Measurements from ENCODE around the gene KLHL26. TPM values are rescaled to one million over a fixed set of nuclear protein-coding genes. Genes with fewer than 3 reads are reported as not detected.

The KLHL26 gene
- total and polyA plus RNA-seq, 9 of the 15 experiments (the other 6 are each of a cell fraction or from before 2014, with no cell fraction given) = 0.13 to 13.3 (median 1.4) TPM

DNA sequence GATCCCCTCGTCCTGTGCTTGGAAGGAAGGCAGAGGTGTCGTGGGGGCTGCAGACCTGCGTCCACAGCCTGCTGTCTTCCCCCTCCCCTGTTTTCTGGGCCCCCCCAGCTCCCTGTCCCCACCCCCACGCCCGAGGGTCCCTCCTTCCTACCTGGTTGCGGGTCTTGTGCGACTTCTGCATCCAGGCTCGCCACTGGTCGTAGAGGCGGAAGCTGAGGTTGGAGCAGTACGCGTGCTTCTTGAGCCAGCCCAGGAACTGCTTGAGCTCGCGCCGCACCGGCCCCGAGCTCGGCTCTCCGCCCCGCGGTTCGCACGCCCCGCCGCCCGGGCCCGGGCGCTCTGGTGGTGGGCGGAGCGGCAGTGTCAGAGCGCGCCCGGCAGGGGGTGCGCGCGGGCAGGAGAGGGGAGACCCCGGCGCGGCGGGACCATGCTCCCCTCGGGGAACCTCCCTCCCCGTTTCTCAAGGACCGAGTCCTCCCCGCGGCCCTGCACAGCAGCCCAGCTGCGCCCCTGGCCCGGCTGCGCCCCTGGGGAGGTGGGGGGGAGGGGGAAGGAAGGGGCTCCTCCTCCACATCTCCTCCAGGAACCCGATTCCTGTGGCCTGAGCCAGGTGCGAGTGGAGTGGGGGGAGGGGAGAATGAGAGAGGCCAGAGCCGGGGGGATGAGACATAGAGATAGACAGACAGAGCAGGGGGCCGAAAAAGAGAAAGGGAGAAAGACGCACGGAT, 42.6 kb upstream of the KLHL26 start (continued):
- peak; percentile 91 for TF ChIP-seq CCNT2 (IDR thresholded peaks at IDR 0.05; ENCODE audit: borderline replicate concordance, extremely low read depth, insufficient read length, low read depth, low read length)
- TF ChIP-seq, protein P1, sequence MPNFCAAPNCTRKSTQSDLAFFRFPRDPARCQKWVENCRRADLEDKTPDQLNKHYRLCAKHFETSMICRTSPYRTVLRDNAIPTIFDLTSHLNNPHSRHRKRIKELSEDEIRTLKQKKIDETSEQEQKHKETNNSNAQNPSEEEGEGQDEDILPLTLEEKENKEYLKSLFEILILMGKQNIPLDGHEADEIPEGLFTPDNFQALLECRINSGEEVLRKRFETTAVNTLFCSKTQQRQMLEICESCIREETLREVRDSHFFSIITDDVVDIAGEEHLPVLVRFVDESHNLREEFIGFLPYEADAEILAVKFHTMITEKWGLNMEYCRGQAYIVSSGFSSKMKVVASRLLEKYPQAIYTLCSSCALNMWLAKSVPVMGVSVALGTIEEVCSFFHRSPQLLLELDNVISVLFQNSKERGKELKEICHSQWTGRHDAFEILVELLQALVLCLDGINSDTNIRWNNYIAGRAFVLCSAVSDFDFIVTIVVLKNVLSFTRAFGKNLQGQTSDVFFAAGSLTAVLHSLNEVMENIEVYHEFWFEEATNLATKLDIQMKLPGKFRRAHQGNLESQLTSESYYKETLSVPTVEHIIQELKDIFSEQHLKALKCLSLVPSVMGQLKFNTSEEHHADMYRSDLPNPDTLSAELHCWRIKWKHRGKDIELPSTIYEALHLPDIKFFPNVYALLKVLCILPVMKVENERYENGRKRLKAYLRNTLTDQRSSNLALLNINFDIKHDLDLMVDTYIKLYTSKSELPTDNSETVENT (CRISPR knock-in tag; IDR thresholded peaks at IDR 0.05) = peak; percentile 37; the same call in 1 of the 2 replicates
- TF ChIP-seq SMAD4 (CRISPR knock-in tag; conservative IDR thresholded peaks at IDR 0.05) = 0 out of 2 replicates have a peak, but pooled peaks have one; percentile 27
- peak; percentile 58 to 71 for TF ChIP-seq RAD21 (CRISPR knock-in tag; conservative IDR thresholded peaks at IDR 0.05 in 1 of 2, IDR thresholded peaks at IDR 0.05 in 1 of 2)
- no peak for TF ChIP-seq KLF1 (tag; IDR thresholded peaks at IDR 0.05)
- 0 out of 2 replicates have a peak, but pooled peaks have one; percentile 42 for TF ChIP-seq POLR2AphosphoS2 (IDR thresholded peaks at IDR 0.05; ENCODE audit: low read length)
- peak; percentile 19; the same call in 1 of the 2 replicates for TF ChIP-seq CBFA2T3 (IDR thresholded peaks at IDR 0.05)
- TF ChIP-seq SOX6 (IDR thresholded peaks at IDR 0.05) = peak; percentile 58; the same call in 1 of the 2 replicates
- TF ChIP-seq, protein P2, sequence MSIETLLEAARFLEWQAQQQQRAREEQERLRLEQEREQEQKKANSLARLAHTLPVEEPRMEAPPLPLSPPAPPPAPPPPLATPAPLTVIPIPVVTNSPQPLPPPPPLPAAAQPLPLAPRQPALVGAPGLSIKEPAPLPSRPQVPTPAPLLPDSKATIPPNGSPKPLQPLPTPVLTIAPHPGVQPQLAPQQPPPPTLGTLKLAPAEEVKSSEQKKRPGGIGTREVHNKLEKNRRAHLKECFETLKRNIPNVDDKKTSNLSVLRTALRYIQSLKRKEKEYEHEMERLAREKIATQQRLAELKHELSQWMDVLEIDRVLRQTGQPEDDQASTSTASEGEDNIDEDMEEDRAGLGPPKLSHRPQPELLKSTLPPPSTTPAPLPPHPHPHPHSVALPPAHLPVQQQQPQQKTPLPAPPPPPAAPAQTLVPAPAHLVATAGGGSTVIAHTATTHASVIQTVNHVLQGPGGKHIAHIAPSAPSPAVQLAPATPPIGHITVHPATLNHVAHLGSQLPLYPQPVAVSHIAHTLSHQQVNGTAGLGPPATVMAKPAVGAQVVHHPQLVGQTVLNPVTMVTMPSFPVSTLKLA (conservative IDR thresholded peaks at IDR 0.05) = peak in 1 of 2 experiments; percentile 34; a peak in 1 of 4 replicates
- TF ChIP-seq OTX1 (CRISPR knock-in tag; IDR thresholded peaks at IDR 0.05) = no peak
- peak; percentile 62 for TF ChIP-seq L3MBTL2 (IDR thresholded peaks at IDR 0.05)
- TF ChIP-seq YBX1 (IDR thresholded peaks at IDR 0.05) = no peak
- TF ChIP-seq, protein P3, sequence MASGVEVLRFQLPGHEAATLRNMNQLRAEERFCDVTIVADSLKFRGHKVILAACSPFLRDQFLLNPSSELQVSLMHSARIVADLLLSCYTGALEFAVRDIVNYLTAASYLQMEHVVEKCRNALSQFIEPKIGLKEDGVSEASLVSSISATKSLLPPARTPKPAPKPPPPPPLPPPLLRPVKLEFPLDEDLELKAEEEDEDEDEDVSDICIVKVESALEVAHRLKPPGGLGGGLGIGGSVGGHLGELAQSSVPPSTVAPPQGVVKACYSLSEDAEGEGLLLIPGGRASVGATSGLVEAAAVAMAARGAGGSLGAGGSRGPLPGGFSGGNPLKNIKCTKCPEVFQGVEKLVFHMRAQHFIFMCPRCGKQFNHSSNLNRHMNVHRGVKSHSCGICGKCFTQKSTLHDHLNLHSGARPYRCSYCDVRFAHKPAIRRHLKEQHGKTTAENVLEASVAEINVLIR (CRISPR knock-in tag; IDR thresholded peaks at IDR 0.05) = no peak
- TF ChIP-seq LEF1 (IDR thresholded peaks at IDR 0.05) = no peak; the same call in 1 of the 2 replicates
- 0 out of 2 replicates have a peak, but pooled peaks have one; percentile 30 for TF ChIP-seq ZBTB1 (CRISPR knock-in tag; IDR thresholded peaks at IDR 0.05; ENCODE audit: borderline replicate concordance, low read depth)
- TF ChIP-seq ZNF384 (IDR thresholded peaks at IDR 0.05; ENCODE audit: low read depth, low read length) = no peak
- TF ChIP-seq, protein P4, sequence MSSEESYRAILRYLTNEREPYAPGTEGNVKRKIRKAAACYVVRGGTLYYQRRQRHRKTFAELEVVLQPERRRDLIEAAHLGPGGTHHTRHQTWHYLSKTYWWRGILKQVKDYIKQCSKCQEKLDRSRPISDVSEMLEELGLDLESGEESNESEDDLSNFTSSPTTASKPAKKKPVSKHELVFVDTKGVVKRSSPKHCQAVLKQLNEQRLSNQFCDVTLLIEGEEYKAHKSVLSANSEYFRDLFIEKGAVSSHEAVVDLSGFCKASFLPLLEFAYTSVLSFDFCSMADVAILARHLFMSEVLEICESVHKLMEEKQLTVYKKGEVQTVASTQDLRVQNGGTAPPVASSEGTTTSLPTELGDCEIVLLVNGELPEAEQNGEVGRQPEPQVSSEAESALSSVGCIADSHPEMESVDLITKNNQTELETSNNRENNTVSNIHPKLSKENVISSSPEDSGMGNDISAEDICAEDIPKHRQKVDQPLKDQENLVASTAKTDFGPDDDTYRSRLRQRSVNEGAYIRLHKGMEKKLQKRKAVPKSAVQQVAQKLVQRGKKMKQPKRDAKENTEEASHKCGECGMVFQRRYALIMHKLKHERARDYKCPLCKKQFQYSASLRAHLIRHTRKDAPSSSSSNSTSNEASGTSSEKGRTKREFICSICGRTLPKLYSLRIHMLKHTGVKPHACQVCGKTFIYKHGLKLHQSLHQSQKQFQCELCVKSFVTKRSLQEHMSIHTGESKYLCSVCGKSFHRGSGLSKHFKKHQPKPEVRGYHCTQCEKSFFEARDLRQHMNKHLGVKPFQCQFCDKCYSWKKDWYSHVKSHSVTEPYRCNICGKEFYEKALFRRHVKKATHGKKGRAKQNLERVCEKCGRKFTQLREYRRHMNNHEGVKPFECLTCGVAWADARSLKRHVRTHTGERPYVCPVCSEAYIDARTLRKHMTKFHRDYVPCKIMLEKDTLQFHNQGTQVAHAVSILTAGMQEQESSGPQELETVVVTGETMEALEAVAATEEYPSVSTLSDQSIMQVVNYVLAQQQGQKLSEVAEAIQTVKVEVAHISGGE (CRISPR knock-in tag; IDR thresholded peaks at IDR 0.05) = no peak
- no peak for TF ChIP-seq ZNF175 (CRISPR knock-in tag; IDR thresholded peaks at IDR 0.05; ENCODE audit: low read depth)
